GM12878 (cell line): ENCODE results near the gene PCDHGA2. TPM values are rescaled to one million over a fixed set of nuclear protein-coding genes. Genes with fewer than 3 reads are reported as not detected.

ENCODE experiments used
- ATAC-seq: fragments of 200-7000 bp; cut with Tn5 transposase; 3 replicates; pipeline ENCODE4 v1.9.1; 2020; ENCODE audit warnings: mild to moderate bottlenecking, moderate library complexity
- BruUV-seq: library from RNA; stranded (reverse); fragments of 400-500 nt; replicated peaks from 2 replicates; lab custom pipeline; 2021; lab: Mats Ljungman, UMichigan
- CTCF ChIA-PET: fragments of 300-600 bp; sonication (Branson Sonifier 250); formaldehyde crosslinking; extraction: SDS; loops from one replicate; lab custom pipeline; 2021; ENCODE audit warnings: inconsistent platforms; lab: Yijun Ruan, JAX
- POLR2A ChIA-PET: fragments of 350-600 bp; formaldehyde crosslinking; extraction: SDS; loops from one replicate; lab custom pipeline; 2021; ENCODE audit warnings: inconsistent platforms; lab: Charles Lee
- RAD21 ChIA-PET: fragments of 300-600 bp; sonication (Branson Sonifier 250); formaldehyde crosslinking; loops from one replicate; lab custom pipeline; 2023; ENCODE audit warnings: antibody characterized with exemption; ENCODE audit not compliant: unreplicated experiment; lab: Charles Lee
- SMC1A ChIA-PET: fragments of 300-600 bp; sonication (Branson Sonifier 250); formaldehyde crosslinking; loops from one replicate; lab custom pipeline; 2023; ENCODE audit not compliant: unreplicated experiment, uncharacterized antibody; lab: Charles Lee
- DNase-seq: peaks from one replicate; pipeline ENCODE4 v3.0.0-alpha.2; 2011; ENCODE audit warnings: low read depth, low spot score
- FAIRE-seq: peaks from 3 replicates; lab custom pipeline; 2011; peaks lifted over from hg19 to GRCh38; lab: Jason Lieb, UNC
- H2AFZ ChIP-seq: 2 replicates; pipeline ENCODE4 v1.6.0; 2011; ENCODE audit warnings: low read depth, low read length, control low read depth; ENCODE audit not compliant: control insufficient read depth
- H3K27ac ChIP-seq: 2 replicates; pipeline ENCODE4 v1.5.1; 2011; ENCODE audit warnings: control low read depth; ENCODE audit not compliant: control insufficient read depth, insufficient read depth
- H3K27me3 ChIP-seq, 2 experiments: replicated peaks in 1 of 2; 2 replicates each; pipeline versions ENCODE4 v1.6.0 to v1.6.1; 2011; ENCODE audit warnings: low read length in 1 of 2; ENCODE audit not compliant: control insufficient read depth in 2 of 2, insufficient read depth in 2 of 2
- H3K36me3 ChIP-seq, 2 experiments: 2 replicates each; pipeline ENCODE4 v1.5.1; 2011; ENCODE audit warnings: low read length in 1 of 2; ENCODE audit not compliant: control insufficient read depth in 2 of 2, insufficient read depth in 2 of 2
- H3K4me1 ChIP-seq: 2 replicates; pipeline ENCODE4 v1.6.1; 2011; ENCODE audit warnings: mild to moderate bottlenecking, low read length, moderate library complexity, mixed read lengths; ENCODE audit not compliant: control insufficient read depth, insufficient read depth
- H3K4me2 ChIP-seq: 2 replicates; pipeline ENCODE4 v1.6.0; 2011; ENCODE audit warnings: control low read depth; ENCODE audit not compliant: control insufficient read depth, insufficient read depth
- H3K4me3 ChIP-seq: fragments of 200-600 bp; sonication (generic); 2 replicates; pipeline ENCODE4 v1.5.1; 2016
- H3K79me2 ChIP-seq: 2 replicates; pipeline ENCODE4 v1.6.0; 2011; ENCODE audit warnings: low read length; ENCODE audit not compliant: control insufficient read depth, insufficient read depth
- H3K9ac ChIP-seq: 2 replicates; pipeline ENCODE4 v1.8.0; 2011; ENCODE audit warnings: low read length, control low read depth, mixed read lengths; ENCODE audit not compliant: control insufficient read depth, insufficient read depth
- H3K9me3 ChIP-seq: replicated peaks from 3 replicates; pipeline ENCODE4 v1.5.1; 2011; ENCODE audit warnings: mild to moderate bottlenecking, low read length; ENCODE audit not compliant: control insufficient read depth, insufficient read depth
- H4K20me1 ChIP-seq: 2 replicates; pipeline ENCODE4 v1.6.0; 2011; ENCODE audit not compliant: control insufficient read depth, insufficient read depth
- ATF7 ChIP-seq: fragments of 450-650 bp; IDR thresholded peaks from 2 replicates; pipeline ENCODE4 v1.6.1; 2016; ENCODE audit warnings: low read depth, mild to moderate bottlenecking
- CBFB ChIP-seq: IDR thresholded peaks from 2 replicates; pipeline ENCODE4 v1.6.1; 2016; ENCODE audit warnings: antibody characterized with exemption, low read depth
- CHD4 ChIP-seq: fragments of 200-600 bp; sonication (generic); IDR thresholded peaks from 2 replicates; pipeline ENCODE4 v1.6.1; 2016; ENCODE audit warnings: mild to moderate bottlenecking
- FOXM1 ChIP-seq: IDR thresholded peaks from 2 replicates; pipeline ENCODE4 v1.6.1; 2012; ENCODE audit warnings: low read depth, mild to moderate bottlenecking, inconsistent platforms, low read length, moderate library complexity
- HDAC2 ChIP-seq: fragments of 200-600 bp; sonication (generic); IDR thresholded peaks from 2 replicates; pipeline ENCODE4 v1.6.1; 2017
- IKZF1 ChIP-seq: fragments of 450-650 bp; conservative IDR thresholded peaks from 2 replicates; pipeline ENCODE4 v1.6.1; 2017; ENCODE audit warnings: antibody characterized with exemption, mild to moderate bottlenecking
- KLF5 ChIP-seq: fragments of 450-650 bp; IDR thresholded peaks from 2 replicates; pipeline ENCODE4 v1.6.1; 2014; ENCODE audit warnings: mild to moderate bottlenecking; ENCODE audit not compliant: partially characterized antibody
- MYC ChIP-seq: IDR thresholded peaks from 2 replicates; pipeline ENCODE4 v1.6.1; 2011; ENCODE audit warnings: mild to moderate bottlenecking, low read length, moderate library complexity, inconsistent platforms; ENCODE audit not compliant: insufficient read depth, insufficient replicate concordance, insufficient read length, severe bottlenecking
- NKRF ChIP-seq: fragments of 450-650 bp; conservative IDR thresholded peaks from 2 replicates; pipeline ENCODE4 v1.6.1; 2017; ENCODE audit warnings: mild to moderate bottlenecking, moderate library complexity
- POLR2A ChIP-seq: IDR thresholded peaks from 2 replicates; pipeline ENCODE4 v1.6.1; 2011; ENCODE audit warnings: low read depth, mild to moderate bottlenecking, low read length
- RELB ChIP-seq: fragments of 450-650 bp; IDR thresholded peaks from 2 replicates; pipeline ENCODE4 v1.6.1; 2017; ENCODE audit warnings: low read depth, mild to moderate bottlenecking, moderate library complexity
- ZZZ3 ChIP-seq: IDR thresholded peaks from 2 replicates; pipeline ENCODE4 v1.6.1; 2011; ENCODE audit warnings: low read depth; ENCODE audit not compliant: control insufficient read depth, insufficient read length
- WGBS: methylation state at CpG from one replicate; pipeline ENCODE4 v1.1.6; 2016; ENCODE audit warnings: low lambda C conversion rate; ENCODE audit not compliant: insufficient replicate concordance, insufficient coverage; ENCODE audit errors: missing lambda C conversion rate; 5-methylcytosine and 5-hydroxymethylcytosine counted together
- in situ Hi-C: fragments of 300-500 bp; cut with MboI; formaldehyde crosslinking; loops from 9 replicates; pipeline ENCODE4 v1.14.3; 2018; ENCODE audit warnings: mixed read lengths
- intact Hi-C: fragments of 100-400 bp; cut with micrococcal nuclease; formaldehyde crosslinking; loops from one replicate; pipeline ENCODE4 v1.14.2; 2022; ENCODE audit not compliant: unreplicated experiment
- polyA plus RNA-seq, 11 experiments: library from polyadenylated mRNA; depleted of rRNA in 4 of 11; unstranded in 6 of 11; stranded (reverse) in 5 of 11; fragments of >200 nt; fragmentation: Nextera tagmentation in 4 of 11; fragmentation: Illumina TruSeq in 1 of 11; extraction: Ambion mirVana in 4 of 11; extraction: Trizol in 1 of 11; gene quantifications; 1 replicate in 1 of 11; 2 replicates in 10 of 11; pipeline versions ENCODE4 v1.2.1 to v1.2.3, GENCODE V29; 2011 to 2016; ENCODE audit warnings: inconsistent platforms in 2 of 11, missing spikeins in 2 of 11, low read depth in 1 of 11
- total RNA-seq, 4 experiments: library from RNA; depleted of rRNA in 3 of 4; stranded (reverse); fragments of >200 nt in 3 of 4; fragmentation: Illumina TruSeq in 1 of 4; extraction: Trizol in 1 of 4; gene quantifications; 2 replicates each; pipeline versions ENCODE4 v1.2.1 to v1.2.3, GENCODE V29; 2013 to 2021
- TF ChIP-seq, protein P1 (sequence below): IDR thresholded peaks from 2 replicates; pipeline ENCODE4 v1.6.1; 2012; ENCODE audit warnings: low read length, inconsistent platforms
- TF ChIP-seq, protein P2 (sequence below): fragments of 450-650 bp; IDR thresholded peaks from 2 replicates; pipeline ENCODE4 v1.6.1; 2018; ENCODE audit warnings: mild to moderate bottlenecking, low read depth, moderate library complexity; ENCODE audit not compliant: partially characterized antibody

The PCDHGA2 gene
- total and polyA plus RNA-seq, 10 of the 15 experiments (the other 5 are each of a cell fraction or from before 2014, with no cell fraction given) = 0.03 to 0.11 (median 0.05) TPM; not detected in 4

GRCh38 chr5:141298376-141298775 lies 40.2 kb upstream of the PCDHGA2 start:
- FAIRE-seq (no peak), DNase-seq (no peak), ATAC-seq (no peak)
- intact Hi-C loops = no loop called here
- RAD21 ChIA-PET = no interaction called here
- 81% methylated on average over 4 of the region's 4 CpGs for whole genome bisulfite sequencing
- no peaks in the 10 kb centered on the region; the same call in 2 of the 3 replicates for H3K9me3 ChIP-seq
- H4K20me1 ChIP-seq = no peaks in the 10 kb centered on the region
- no peak overlapping the region for H3K4me3 ChIP-seq
- BruUV-seq = no TSS peak
- CTCF ChIA-PET = interaction anchor here (0.7 to 1.1 kb wide), 2 partner anchors 22 to 148 kb away, joined by 3 to 4 read pairs; partner anchors contain the start of gene TAF7
- H3K9ac ChIP-seq = no peak overlapping the region
- SMC1A ChIA-PET = no interaction called here
- H2AFZ ChIP-seq = no peak overlapping the region
- H3K36me3 ChIP-seq = no peaks in the 10 kb centered on the region
- no peaks in the 10 kb centered on the region for H3K79me2 ChIP-seq
- no peaks in the 10 kb centered on the region for H3K27me3 ChIP-seq
- H3K4me2 ChIP-seq = no peak overlapping the region
- no peak overlapping the region for H3K27ac ChIP-seq
- POLR2A ChIA-PET = no interaction called here
- H3K4me1 ChIP-seq = no peaks in the 10 kb centered on the region
- in situ Hi-C loops = no loop called here
- TF ChIP-seq ATF7 (no peak), ZZZ3 (no peak), CBFB (no peak), IKZF1 (no peak), MYC (no peak), POLR2A (no peak), RELB (no peak), FOXM1 (no peak), CHD4 (no peak), KLF5 (no peak), HDAC2 (no peak), NKRF (no peak)
- TF ChIP-seq, protein P1, sequence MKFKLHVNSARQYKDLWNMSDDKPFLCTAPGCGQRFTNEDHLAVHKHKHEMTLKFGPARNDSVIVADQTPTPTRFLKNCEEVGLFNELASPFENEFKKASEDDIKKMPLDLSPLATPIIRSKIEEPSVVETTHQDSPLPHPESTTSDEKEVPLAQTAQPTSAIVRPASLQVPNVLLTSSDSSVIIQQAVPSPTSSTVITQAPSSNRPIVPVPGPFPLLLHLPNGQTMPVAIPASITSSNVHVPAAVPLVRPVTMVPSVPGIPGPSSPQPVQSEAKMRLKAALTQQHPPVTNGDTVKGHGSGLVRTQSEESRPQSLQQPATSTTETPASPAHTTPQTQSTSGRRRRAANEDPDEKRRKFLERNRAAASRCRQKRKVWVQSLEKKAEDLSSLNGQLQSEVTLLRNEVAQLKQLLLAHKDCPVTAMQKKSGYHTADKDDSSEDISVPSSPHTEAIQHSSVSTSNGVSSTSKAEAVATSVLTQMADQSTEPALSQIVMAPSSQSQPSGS = no peak
- TF ChIP-seq, protein P2, sequence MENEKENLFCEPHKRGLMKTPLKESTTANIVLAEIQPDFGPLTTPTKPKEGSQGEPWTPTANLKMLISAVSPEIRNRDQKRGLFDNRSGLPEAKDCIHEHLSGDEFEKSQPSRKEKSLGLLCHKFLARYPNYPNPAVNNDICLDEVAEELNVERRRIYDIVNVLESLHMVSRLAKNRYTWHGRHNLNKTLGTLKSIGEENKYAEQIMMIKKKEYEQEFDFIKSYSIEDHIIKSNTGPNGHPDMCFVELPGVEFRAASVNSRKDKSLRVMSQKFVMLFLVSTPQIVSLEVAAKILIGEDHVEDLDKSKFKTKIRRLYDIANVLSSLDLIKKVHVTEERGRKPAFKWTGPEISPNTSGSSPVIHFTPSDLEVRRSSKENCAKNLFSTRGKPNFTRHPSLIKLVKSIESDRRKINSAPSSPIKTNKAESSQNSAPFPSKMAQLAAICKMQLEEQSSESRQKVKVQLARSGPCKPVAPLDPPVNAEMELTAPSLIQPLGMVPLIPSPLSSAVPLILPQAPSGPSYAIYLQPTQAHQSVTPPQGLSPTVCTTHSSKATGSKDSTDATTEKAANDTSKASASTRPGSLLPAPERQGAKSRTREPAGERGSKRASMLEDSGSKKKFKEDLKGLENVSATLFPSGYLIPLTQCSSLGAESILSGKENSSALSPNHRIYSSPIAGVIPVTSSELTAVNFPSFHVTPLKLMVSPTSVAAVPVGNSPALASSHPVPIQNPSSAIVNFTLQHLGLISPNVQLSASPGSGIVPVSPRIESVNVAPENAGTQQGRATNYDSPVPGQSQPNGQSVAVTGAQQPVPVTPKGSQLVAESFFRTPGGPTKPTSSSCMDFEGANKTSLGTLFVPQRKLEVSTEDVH = no peak
